ENCODE data around the gene PPCDC. TPM values are rescaled to one million over a fixed set of nuclear protein-coding genes. Genes with fewer than 3 reads are reported as not detected.

The PPCDC gene, protein sequence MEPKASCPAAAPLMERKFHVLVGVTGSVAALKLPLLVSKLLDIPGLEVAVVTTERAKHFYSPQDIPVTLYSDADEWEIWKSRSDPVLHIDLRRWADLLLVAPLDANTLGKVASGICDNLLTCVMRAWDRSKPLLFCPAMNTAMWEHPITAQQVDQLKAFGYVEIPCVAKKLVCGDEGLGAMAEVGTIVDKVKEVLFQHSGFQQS
- 14.7 and 23.9 TPM in 2 replicates for total RNA-seq (2014; rRNA removed; shearing (Covaris generic))
- polyA plus RNA-seq (2014; cell fraction: nucleus; rRNA removed): 45.3 and 48.2 TPM in 2 replicates

GRCh38 chr15:75023181-75023871, at the start of gene PPCDC:
PPCDC (plus strand) TSS chr15:75023590; CDS start chr15:75028319, 4,729 bp downstream.
- peak; percentile 96 for DNase-seq (ENCODE audit: extremely low read depth, low read depth)

GRCh38 chr15:74976159-74976558, 47.2 kb upstream of the PPCDC start:
- no peak for DNase-seq (ENCODE audit: extremely low read depth, low read depth)

GRCh38 chr15:74977599-74977998, 45.8 kb upstream of the PPCDC start:
- DNase-seq (ENCODE audit: extremely low read depth, low read depth): no peak

GRCh38 chr15:74978077-74978476, 45.3 kb upstream of the PPCDC start:
- DNase-seq (ENCODE audit: extremely low read depth, low read depth): no peak

DNA sequence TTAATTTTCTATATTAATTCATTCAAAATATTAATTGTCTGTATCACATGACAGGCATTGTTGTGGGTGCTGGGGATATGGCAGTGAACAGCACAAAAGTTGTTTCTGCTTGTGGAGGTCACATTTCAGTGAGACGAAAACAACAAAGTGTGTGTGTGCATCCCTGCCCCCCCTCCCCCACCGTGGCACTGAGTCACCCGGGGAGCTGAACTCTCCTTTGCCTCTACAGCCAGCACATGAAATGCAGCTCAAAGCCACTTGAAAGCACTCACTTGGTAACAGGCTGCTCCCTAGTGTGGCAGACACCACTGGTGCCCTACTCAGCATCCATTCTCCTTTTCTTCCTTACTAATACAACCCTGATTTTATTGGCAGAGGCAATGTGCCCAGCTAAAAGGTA, 44.9 kb upstream of the PPCDC start:
- no peak for DNase-seq (ENCODE audit: extremely low read depth, low read depth)

DNA sequence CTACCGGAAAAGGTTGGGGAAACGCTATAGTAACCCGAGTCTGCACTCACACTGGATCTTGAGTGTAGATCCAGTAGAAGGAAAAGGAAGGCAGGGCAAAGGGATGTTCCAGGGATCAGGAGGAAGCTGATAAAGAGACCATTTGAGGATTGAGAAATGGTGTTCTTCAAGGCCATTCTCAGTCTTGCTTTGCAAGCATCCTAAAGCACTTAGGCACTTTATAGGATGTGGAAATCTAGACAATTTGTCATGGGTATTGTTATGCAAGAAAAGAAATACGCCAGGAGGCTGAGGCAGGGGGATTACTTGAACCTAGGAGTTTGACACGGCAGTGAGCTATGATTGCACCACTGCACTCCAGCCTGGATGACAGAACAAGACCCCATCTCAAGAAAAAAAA, 41.2 kb upstream of the PPCDC start:
- no peak for DNase-seq (ENCODE audit: extremely low read depth, low read depth)

DNA sequence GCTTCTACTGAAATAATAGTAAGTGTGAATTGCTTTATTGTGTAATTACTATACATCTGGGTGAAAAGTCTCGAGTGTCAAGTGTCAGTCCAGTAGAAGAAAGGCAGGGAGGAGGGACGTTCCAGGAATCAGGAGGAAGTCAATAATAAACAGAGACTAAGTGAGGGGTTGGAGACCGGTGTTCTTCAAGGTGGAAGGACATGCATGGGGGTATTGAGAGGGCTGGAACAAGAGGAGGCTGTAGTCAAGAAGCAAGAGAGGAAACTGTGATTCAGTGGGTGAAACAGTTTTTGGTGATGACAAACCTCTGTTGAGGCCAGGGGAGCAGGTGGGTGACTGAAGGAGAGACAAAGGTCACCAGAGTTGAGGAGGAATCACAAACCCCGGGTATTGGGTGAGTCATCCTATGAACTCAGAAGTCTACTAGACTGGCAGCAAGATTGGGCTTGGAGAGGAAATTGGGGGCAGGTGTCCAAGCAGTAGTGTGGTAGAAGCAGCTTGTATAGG, 39.6 kb upstream of the PPCDC start:
- DNase-seq (ENCODE audit: extremely low read depth, low read depth): no peak

GRCh38 chr15:74988007-74988800, 35.2 kb upstream of the PPCDC start:
- DNase-seq (ENCODE audit: extremely low read depth, low read depth): peak; percentile 47

DNA sequence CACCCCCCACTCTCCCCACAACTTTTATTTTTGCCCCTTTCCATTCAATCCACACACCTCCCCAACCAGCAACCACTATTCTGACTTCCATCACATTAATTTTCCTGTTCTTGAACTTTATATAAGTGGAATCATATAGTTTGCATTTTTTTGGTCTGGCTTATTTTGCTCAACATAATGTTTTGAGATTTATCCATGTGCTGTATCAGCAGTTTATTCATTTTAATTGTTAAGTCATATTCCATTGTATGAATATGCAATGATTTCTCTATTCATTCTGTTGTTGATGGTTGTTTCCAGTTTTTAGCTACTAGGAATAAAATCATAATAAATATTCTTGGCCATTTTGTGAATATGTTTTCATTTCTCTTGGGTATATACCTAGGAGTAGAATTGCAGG, 33.9 kb upstream of the PPCDC start:
- DNase-seq (ENCODE audit: extremely low read depth, low read depth): no peak

DNA sequence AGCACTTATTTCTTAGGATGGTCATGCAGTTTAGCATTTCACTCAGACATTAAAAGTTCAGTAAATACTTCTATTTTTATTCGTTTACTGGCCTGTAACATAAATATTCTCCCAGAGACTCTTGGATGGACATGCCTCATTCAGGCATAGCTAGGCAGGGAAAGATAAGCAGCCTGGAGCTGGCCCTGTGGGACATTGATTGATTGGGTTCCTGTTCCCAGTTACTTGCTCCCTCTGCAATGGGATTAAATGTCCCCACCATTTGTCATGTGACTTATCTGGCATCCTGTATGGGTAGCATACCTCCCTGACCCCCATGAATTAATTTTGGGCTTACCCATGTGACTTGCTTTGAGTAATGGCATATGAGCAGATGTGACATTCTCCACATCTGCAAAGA, 30.8 kb upstream of the PPCDC start:
- DNase-seq (ENCODE audit: extremely low read depth, low read depth): no peak

DNA sequence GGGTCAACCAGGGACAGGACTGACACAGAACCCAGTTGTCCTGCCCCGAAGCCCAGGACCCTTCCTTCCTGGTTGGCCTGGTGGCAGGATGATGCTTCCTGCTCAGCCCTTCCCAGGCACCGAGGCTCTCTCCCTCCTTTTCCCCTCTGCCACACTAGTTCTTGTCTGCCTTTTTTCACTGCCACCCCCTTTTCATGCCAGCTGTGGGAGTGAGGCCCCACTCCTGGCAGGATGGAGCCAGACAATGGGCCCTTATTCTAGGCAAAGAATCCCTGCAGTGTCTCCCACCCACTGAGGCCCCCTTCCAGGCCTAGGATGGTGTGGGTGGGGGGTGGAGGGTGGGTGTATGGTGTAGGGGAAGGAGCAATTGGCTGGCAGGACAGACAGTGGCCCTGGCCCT, 29.2 kb upstream of the PPCDC start:
- DNase-seq (ENCODE audit: extremely low read depth, low read depth): no peak

GRCh38 chr15:74994685-74995084, 28.7 kb upstream of the PPCDC start:
- no peak for DNase-seq (ENCODE audit: extremely low read depth, low read depth)

DNA sequence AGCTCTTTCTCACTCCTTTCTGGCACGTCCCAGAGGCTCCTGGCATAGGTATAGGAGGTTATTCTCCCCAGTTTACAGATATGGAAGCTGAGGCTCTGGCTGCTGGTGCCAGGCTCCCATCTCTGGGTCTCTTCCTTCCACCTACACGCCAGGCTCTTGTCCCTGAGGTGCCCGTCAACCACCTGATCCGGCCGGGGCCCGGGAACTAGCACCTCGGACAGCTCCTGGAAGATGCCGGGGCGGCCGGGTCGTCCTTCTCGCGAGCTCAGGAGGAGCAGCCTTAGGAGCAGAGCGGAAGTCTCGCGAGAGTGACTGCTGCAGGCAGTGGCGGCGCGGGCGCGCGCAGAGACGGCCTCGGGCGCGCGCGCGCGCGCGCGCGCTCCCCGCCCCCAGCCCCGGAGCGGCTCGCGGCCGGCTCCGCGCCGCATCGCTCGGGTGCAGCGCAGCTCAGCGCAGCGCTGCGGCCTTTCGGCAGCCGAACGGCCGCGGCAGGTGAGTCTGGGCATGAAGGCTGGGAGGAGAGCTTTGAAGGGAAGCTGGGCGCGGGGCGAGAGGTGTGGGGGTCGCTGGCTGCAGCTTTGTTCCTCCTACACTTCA, 28.1 kb upstream of the PPCDC start, which contains the start of gene SCAMP5:
SCAMP5 (plus strand) TSS at position 382 of the 597 bp plus-strand sequence. CDS start 16,277 bp downstream, outside the sequence.
- peak; percentile 93 for DNase-seq (ENCODE audit: extremely low read depth, low read depth)

GRCh38 chr15:74995779-74996765, 27.3 kb upstream of the PPCDC start:
- no peak for DNase-seq (ENCODE audit: extremely low read depth, low read depth)

DNA sequence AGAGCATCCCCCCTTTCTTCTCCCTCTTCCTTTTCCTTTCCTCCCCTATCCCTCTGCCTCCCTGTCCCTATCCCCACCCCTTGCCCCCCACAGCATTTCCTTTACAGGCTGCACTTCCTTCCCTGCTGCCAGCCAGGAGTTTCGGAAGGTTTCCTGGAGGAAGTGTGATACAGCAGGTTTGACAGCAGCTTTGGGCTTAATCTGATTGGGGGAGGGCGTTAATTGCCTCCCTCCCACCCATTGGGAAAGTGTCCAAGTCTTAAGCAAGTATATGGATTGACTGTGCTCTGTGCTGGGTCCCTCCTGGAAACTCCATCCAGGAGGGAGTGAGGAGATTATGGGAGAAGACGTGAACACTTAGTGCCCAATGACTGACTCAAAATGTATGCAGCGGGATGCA, 26.2 kb upstream of the PPCDC start:
- no peak for DNase-seq (ENCODE audit: extremely low read depth, low read depth)

GRCh38 chr15:74997543-74997942, 25.8 kb upstream of the PPCDC start:
- DNase-seq (ENCODE audit: extremely low read depth, low read depth): no peak

- DNase-seq (ENCODE audit: extremely low read depth, low read depth): no peak
These were observed 22.1 kb upstream of the PPCDC start for GRCh38 chr15:75001310-75001709.

DNA sequence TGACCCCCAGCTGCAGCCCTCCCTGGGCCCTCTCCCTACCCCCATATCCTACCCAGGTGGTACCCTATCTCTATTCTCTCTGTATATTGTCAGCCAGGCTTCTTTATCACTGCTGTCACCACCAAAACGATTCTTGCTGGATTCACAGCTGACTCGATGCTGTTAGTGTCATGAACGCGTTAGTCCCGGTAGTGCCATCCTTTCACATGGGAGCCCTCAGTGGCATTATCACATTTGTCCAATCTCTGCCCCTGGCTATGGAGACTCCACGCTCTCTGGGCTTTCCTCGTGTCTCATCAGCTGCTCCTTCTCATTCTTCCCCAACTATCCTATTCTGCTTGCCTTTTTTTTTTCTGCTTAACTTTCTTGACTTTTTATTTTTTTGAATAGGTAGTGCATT, 21.0 kb upstream of the PPCDC start:
- DNase-seq (ENCODE audit: extremely low read depth, low read depth): no peak

- DNase-seq (ENCODE audit: extremely low read depth, low read depth): no peak
These were observed 16.2 kb upstream of the PPCDC start for GRCh38 chr15:75007216-75007615.

DNA sequence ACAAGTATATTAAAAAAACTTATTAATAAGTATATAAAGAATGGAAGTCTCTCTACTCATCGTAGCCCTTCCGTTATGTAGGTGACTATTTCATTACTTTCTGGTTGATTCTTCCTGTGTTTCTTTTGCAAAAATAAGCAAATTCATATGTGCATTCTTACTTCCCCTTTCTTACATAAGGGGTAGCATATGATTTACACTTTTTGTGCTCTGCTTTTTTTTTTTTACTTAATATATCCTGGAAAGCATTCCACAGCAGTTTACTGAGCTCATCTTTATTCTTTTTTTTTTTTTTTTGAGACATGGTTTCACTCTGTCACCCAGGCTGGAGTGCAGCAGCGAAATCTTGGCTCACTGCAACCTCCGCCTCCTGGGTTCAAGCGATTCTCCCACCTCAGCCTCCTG, 15.2 kb upstream of the PPCDC start:
- no peak for DNase-seq (ENCODE audit: extremely low read depth, low read depth)

All from NCI-H460 (cell line).